ENCODE data around the gene PDZD7. TPM values are rescaled to one million over a fixed set of nuclear protein-coding genes. Genes with fewer than 3 reads are reported as not detected.

PDZD7 gene
- total and polyA plus RNA-seq, 9 of the 15 experiments (the other 6 are each of a cell fraction or from before 2014, with no cell fraction given): 0.04 to 0.24 (median 0.08) TPM; not detected in 3

- H4K20me1 ChIP-seq (replicated peaks; ENCODE audit: control insufficient read depth, insufficient read depth, low read length): no peaks in the 10 kb centered on the region
- peak in 1 of 2 experiments; percentile 46; a peak in 1 of 4 replicates for TF ChIP-seq RCOR1 (IDR thresholded peaks at IDR 0.05; ENCODE audit: borderline replicate concordance in 1 of 2, low read depth in 2 of 2, low read length in 2 of 2)
- TF ChIP-seq DMBX1 (CRISPR knock-in tag; IDR thresholded peaks at IDR 0.05; ENCODE audit: borderline replicate concordance): 0 out of 2 replicates have a peak, but pooled peaks have one; percentile 44
- no peak for TF ChIP-seq SETDB1 (IDR thresholded peaks at IDR 0.05; ENCODE audit: low read length)
- no peak for TF ChIP-seq SREBF1 (IDR thresholded peaks at IDR 0.05; ENCODE audit: borderline replicate concordance, low read depth, low read length)
- 0 out of 6 replicates have a peak, but pooled peaks of 1 of the 3 experiments have one; percentile 46 for TF ChIP-seq ZBTB11 (CRISPR knock-in tag; IDR thresholded peaks at IDR 0.05)
- TF ChIP-seq ZNF518B (CRISPR knock-in tag; IDR thresholded peaks at IDR 0.05): no peak
- no peak for TF ChIP-seq ZNF583 (CRISPR knock-in tag; IDR thresholded peaks at IDR 0.05)
- no peak for TF ChIP-seq MLX (CRISPR knock-in tag; conservative IDR thresholded peaks at IDR 0.05)
- TF ChIP-seq YY1 (IDR thresholded peaks at IDR 0.05; ENCODE audit: borderline replicate concordance in 1 of 3, control insufficient read depth in 1 of 3, extremely low read depth in 1 of 3, insufficient read depth in 3 of 3, insufficient read length in 1 of 3, insufficient replicate concordance in 2 of 3, low read depth in 1 of 3, low read length in 2 of 3): peak in 1 of 3 experiments; percentile 57
- peak; percentile 41; the same call in 1 of the 2 replicates for TF ChIP-seq ARID1B (IDR thresholded peaks at IDR 0.05)
- TF ChIP-seq TSC22D4 (tag; IDR thresholded peaks at IDR 0.05): no peak
These were observed 30.2 kb upstream of the PDZD7 start for GRCh38 chr10:101060951-101061623.

More at GRCh38 chr10:101060951-101061623, 30.2 kb upstream of the PDZD7 start:
- POLR2A ChIA-PET: interaction anchor here (0.6 to 2.2 kb wide), 8 partner anchors 10 to 1500 kb away, joined by 3 to 13 read pairs (median 4); no protein-coding TSS in a partner anchor
- Histone ChIP-seq H3K4me3 (peak overlapping the region; percentile 53), H3K9ac (ENCODE audit: insufficient read depth in 1 of 2, low read depth in 2 of 2, low read length in 2 of 2) (peak overlapping the region; percentile 97 to 99), H3K4me1 (replicated peaks in 1 of 2; ENCODE audit: control insufficient read depth in 2 of 2, insufficient read depth in 2 of 2, low read length in 2 of 2) (peaks cover 42 to 57% of the 10 kb centered on the region in 2 experiments), H3K36me3 (ENCODE audit: control insufficient read depth, insufficient read depth, low read length) (peaks cover 12% of the 10 kb centered on the region; the same call in 1 of the 3 replicates), H3K9me3 (replicated peaks; ENCODE audit: control insufficient read depth, insufficient read depth, low read depth, low read length) (no peaks in the 10 kb centered on the region), H3K9me1 (ENCODE audit: control insufficient read depth, insufficient read depth, low read length) (no peaks in the 10 kb centered on the region), H2AFZ (ENCODE audit: low read depth, low read length) (peak overlapping the region; percentile 100), H3K4me2 (ENCODE audit: insufficient read depth, low read length) (peak overlapping the region; percentile 93), H3K27ac (ENCODE audit: extremely low read depth, low read depth, low read length) (peak overlapping the region; percentile 100), H3K79me2 (ENCODE audit: control insufficient read depth, insufficient read depth, low read length) (peaks cover 70% of the 10 kb centered on the region), H3K27me3 (ENCODE audit: control insufficient read depth in 2 of 2, insufficient read depth in 2 of 2, low read length in 2 of 2) (no peaks in the 10 kb centered on the region)
- 1% methylated on average over 16 of the region's 67 CpGs for WGBS (ENCODE audit: insufficient coverage, low coverage, missing lambda C conversion rate)
- BruUV-seq (replicated peaks): TSS peak; percentile 62
- FAIRE-seq (peak; percentile 90), ATAC-seq (peak; percentile 80), DNase-seq (ENCODE audit: extremely low read depth in 1 of 4, low spot score in 3 of 4) (peak; percentile 91 to 96 (median 92))
- CTCF ChIA-PET (ENCODE audit: low intra/inter-chr PET ratio): interaction anchor here (0.6 to 2.4 kb wide), 2 partner anchors 19 to 36 kb away, joined by 3 to 12 read pairs; no protein-coding TSS in a partner anchor
- intact Hi-C loops (cut with micrococcal nuclease): loop anchor here (1.0 to 10.0 kb wide), 3 partner anchors 7 to 994 kb away; partner anchors contain the start of gene ARMH3
- in situ Hi-C loops (cut with MboI): no loop called here
